IMR-90 (cell line): Measurements from ENCODE around the gene SLC23A2.

ENCODE experiments used
- CEBPB ChIP-seq: IDR thresholded peaks from 2 replicates; pipeline ENCODE4 v1.6.1; 2012; ENCODE audit warnings: low read depth, low read length, improper control_type of control experiment
- CTCF ChIP-seq: conservative IDR thresholded peaks from 2 replicates; pipeline ENCODE4 v1.5.1; 2012; ENCODE audit warnings: mild to moderate bottlenecking, low read depth, low read length, improper control_type of control experiment
- FOS ChIP-seq: fragments of 150-350 bp; IDR thresholded peaks from 2 replicates; pipeline ENCODE4 v1.6.1; 2016; ENCODE audit warnings: low read depth, low read length
- POLR2A ChIP-seq: IDR thresholded peaks from 2 replicates; pipeline ENCODE4 v1.6.1; 2012; ENCODE audit warnings: mild to moderate bottlenecking, low read depth, low read length

- no peak for TF ChIP-seq CTCF
- TF ChIP-seq FOS, result no peak
- TF ChIP-seq CEBPB, result no peak
- TF ChIP-seq POLR2A, result no peak
Measured at GRCh38 chr20:4916971-4917881, 84.1 kb downstream of the SLC23A2 start.
